ENCODE results near the gene CASKIN2.
"Not testable (repeated sequence)": the region's sequence is repeated elsewhere in the genome, so short reads cannot be mapped to it uniquely, and the experiment has no call there.

Gene CASKIN2

DNA sequence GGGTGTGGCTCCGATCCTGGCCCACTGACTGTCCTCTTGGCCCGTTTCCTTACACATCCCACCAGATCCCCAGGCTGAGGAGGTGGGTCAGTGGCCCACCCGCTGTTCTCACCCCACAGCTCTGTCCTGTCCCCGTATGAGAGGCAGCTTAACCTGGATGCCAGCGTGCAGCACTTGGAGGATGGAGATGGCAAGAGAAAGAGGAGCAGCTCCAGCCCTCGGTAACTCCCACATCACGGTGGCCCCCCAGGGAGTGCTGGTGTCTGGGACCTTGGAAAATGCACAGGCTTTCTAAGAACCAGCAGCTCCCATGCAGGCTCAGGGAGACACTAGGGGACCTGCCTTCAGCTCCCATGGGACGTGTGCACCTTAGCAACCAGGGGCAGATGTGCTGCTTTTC lies 6.0 kb upstream of the CASKIN2 start:
- no peak for DNase-seq (ENCODE audit: low spot score)

DNA sequence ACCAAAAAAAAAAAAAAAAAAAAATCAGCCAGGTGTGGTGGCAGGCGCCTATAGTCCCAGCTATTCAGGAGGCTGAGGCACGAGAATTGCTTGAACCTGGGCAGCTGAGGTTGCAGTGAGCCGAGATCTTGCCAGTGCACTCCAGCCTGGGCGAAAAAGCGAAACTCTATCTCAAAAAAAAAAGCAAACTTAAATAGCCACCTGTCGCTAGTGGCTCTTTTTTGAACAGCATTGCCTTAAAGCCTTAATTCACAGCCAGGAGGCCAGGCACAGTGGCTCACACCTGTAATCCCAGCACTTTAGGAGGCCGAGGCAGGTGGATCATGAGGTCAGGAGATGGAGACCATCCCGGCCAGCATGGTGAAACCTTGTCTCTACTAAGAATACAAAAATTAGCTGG lies 5.1 kb upstream of the CASKIN2 start:
- not testable (repeated sequence) for DNase-seq (ENCODE audit: low spot score)

- no peak for DNase-seq (ENCODE audit: low spot score)
These were observed 3.7 kb upstream of the CASKIN2 start for GRCh38 chr17:75518983-75519537.

GRCh38 chr17:75518201-75518600 lies 2.9 kb upstream of the CASKIN2 start:
- DNase-seq (ENCODE audit: low spot score) = no peak

DNA sequence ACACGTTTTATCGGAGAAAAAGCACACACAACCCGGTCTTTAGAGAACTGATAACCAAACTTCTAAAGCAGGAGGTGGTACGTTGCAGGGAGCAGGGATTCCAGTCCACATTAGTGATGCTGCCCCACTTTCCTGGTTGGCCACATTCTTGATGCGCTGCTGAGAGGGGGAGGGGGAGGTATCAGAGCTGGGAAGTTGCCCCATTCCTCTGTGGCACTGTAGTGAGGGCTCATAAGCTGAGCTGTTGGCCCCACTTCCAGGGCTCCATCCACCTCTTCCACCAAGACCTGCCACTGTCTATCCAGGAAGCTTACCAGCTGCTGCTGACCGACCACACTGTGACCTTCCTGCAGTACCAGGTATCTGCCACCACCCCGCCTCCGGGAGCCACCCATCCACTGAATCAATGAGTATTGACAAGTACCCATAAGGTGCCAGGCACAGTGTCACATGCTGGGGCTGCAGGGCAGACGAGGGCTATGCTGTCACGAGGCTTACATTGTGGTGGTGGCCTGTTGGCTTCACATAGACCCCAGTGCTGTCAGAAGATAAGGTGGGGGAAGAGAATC lies 2.0 kb upstream of the CASKIN2 start:
- DNase-seq (ENCODE audit: low spot score) = no peak

DNA sequence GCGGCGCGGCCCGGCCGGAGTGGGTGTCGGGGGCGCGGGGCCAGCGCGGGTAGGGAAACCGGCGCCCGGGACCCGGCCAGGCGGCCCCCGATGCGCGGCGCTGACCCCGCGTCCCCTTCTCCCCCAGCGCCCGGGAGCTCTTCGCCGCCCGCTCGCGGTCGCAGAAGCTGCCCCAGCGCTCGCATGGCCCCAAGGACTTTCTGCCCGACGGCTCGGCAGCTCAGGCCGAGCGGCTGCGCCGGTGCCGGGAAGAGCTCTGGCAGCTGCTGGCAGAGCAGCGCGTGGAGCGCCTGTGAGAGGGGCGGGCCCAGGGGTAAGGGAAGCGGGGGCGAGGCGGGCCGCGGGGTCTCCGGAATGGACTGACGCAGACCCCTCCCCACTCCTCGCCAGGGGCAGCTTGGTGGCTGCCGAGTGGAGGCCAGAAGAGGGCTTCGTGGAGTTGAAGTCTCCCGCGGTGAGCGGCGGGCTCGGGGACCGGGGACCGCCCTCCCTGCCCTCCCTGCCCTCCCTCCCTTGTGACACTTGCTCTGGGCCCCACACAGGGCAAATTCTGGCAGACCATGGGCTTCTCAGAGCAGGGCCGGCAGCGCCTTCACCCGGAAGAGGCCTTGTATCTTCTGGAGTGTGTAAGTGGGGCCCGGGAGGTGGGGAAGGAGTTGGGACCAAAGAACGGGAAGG lies 1.4 kb upstream of the CASKIN2 start:
- DNase-seq (ENCODE audit: low spot score) = no peak

DNA sequence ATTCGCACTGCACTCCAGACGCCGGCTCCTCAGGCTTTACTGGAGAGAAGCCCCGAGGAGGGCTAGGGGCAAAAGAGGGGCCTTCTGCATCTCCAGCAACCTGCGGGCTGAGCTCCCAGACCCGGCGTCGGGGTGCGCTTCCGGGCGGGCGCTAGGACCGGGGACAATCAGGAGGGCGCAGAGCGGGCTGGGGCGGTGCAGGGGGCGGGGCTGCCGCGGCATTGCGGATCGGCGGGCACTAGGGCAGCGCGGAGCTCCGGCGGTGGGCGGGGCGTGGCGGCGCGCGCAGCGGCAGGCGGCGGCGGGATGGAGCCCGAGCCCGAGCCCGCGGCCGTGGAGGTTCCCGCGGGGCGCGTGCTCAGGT lies 900 bp upstream of the CASKIN2 start, which contains the start of gene TSEN54:
Gene TSEN54 (plus strand): TSS at position 274 of the 364 bp plus-strand sequence. CDS start 33 bp downstream, at position 307.
- peak; percentile 99 for DNase-seq (ENCODE audit: low spot score)

- DNase-seq (ENCODE audit: low spot score) = peak; percentile 47
These were observed 330 bp downstream of the CASKIN2 start for GRCh38 chr17:75514919-75515495.

GRCh38 chr17:75514299-75514918 lies 928 bp downstream of the CASKIN2 start:
- DNase-seq (ENCODE audit: low spot score) = no peak

DNA sequence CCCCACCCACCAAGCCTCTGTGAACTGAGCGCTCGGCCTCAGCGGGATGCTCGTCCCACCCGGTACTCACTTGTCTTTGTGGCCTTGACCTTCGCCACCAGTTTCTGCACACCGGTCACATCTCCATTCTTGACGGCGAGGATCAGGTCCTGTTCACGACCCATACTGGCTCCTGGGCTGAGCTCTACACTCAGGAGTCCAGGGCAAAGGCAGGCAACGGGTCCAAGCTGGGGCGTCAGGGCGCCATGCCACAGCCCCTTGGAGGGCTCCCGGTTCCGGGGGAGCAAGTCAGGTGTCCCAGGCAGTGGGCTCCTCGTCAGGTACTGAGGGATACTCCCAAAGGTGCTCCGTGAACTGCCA lies 1.7 kb downstream of the CASKIN2 start:
- no peak for DNase-seq (ENCODE audit: low spot score)

GRCh38 chr17:75512926-75513640 lies 2.3 kb downstream of the CASKIN2 start:
- no peak for DNase-seq (ENCODE audit: low spot score)

GRCh38 chr17:75511610-75512575 lies 3.4 kb downstream of the CASKIN2 start:
- no peak for DNase-seq (ENCODE audit: low spot score)

- no peak for DNase-seq (ENCODE audit: low spot score)
These were observed 4.1 kb downstream of the CASKIN2 start for GRCh38 chr17:75511270-75511609.

DNA sequence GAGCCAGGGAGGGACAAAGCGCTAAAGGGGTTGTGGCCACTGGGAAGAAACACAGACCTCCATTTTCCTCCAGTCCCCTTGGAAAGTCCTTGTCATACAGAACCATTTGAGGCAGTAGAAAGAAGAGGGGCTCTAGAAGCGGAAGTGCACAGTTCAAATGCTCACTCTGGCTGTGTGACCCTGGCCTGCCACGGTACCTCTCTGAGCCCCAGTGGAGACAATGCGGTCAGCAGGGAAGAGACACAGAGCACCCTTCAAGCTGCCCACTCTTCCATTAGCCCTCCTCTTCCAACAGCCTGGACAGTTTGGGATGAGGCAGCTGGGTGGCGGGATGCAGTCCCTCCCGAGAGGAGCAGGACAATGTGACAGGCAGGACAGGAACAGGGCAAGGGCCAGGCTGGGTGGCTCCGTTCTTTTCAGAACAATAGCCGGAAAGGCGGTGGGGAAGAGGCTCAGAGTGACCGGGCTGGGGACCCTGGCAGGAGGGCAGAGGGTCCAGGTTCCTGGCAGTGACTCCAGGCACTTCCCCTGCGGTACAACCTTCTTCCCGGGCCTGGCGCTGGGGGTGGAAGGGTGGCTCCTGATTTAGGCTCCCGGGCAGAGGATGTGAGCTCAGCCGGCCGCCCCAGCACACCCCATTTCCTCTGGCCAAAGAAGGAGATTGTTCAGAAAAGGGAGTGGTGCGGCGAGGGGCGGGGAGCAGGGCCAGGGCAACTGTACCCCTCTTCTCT lies 5.6 kb downstream of the CASKIN2 start:
- DNase-seq (ENCODE audit: low spot score) = no peak

GRCh38 chr17:75508931-75509361 lies 6.4 kb downstream of the CASKIN2 start:
- no peak for DNase-seq (ENCODE audit: low spot score)

DNA sequence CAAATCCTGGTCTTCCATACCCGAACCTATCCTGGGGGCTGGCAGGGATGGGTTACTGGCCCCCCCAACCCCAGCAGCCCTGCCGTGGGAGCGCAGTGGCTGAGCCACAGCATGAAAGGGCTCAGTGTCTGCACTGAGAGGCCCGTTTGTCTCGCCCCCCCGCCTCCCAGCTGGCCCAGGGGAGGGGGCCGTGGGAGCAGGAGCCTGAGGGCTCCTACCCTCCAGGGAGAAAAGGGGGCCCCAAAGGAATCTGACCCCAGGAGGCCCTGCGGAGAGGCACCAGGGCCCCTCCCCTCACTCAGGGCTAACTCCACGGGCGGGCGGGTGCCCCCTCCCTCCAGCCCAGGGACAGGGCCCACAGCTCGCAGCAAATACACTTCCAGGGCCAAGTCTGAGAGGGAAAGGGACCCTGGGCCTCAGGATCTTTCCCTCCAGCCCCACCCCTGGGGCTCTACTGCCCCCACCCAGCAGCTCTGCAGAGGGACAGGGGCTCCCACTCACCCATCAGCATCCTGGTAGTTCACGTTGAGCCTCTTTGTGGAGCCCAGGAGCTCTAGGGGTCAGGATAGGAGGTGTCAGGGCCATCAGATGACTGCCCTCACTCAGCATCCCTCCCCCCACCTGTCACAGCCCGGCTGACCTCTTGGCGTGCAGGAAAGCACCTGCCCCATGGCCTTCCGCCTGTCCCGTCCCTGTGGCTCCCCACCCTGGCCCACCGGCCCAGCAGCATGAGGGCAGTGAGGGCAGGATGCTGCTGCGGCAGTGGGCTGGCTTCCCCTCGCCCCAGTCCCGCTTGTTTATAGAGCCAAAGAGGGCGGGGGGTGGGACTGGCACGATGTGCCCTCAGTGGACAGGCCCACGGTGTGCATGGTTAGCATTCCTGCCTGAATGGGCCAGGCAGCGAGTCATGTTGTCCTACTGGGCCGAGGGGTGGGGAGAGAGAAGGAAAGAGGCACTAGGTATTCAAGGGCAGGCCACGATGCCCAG lies 7.3 kb downstream of the CASKIN2 start:
- DNase-seq (ENCODE audit: low spot score) = no peak

- DNase-seq (ENCODE audit: low spot score) = no peak
These were observed 8.4 kb downstream of the CASKIN2 start for GRCh38 chr17:75506888-75507287.

GRCh38 chr17:75506134-75506533 lies 9.2 kb downstream of the CASKIN2 start:
- DNase-seq (ENCODE audit: low spot score) = no peak

DNA sequence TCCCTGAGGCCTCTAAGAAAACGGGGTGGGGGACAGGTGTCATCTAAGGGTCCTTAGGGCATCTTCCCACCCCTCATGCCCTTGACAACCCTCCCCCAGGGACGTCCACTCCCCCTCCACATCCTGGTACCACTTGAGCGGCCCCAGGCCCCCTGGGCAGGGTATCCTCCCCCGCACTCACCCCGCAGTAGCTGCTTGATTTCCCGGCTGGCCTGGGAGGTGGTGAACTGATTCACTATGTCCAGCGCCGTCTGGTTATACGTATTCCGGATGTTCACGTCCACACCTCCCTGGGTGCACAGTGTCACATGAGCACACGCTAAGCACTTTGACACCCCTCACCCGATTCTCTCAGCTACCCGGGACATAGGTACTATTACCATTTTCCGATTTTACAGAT lies 9.7 kb downstream of the CASKIN2 start:
- DNase-seq (ENCODE audit: low spot score) = no peak

GRCh38 chr17:75505152-75505409 lies 10.3 kb downstream of the CASKIN2 start:
- no peak for DNase-seq (ENCODE audit: low spot score)

Data from GM03348 (cell line).